ENCODE results near the gene ARHGAP1. TPM values are rescaled to one million over a fixed set of nuclear protein-coding genes. Genes with fewer than 3 reads are reported as not detected.

The ARHGAP1 gene
- total and polyA plus RNA-seq, 8 donors = 18.7 to 51.1 (median 28.4) TPM

- H3K36me3 ChIP-seq = peaks cover 5 to 62% (median 29%) of the 10 kb centered on the region in 3 donors
- H3K4me1 ChIP-seq = no peaks in the 10 kb centered on the region
- DNase-seq (peak in 1 of 6 donors; percentile 14), ATAC-seq (peak in 3 of 4 donors; percentile 69 to 74 (median 71)), FAIRE-seq (no peak)
- H3K9me3 ChIP-seq = no peaks in the 10 kb centered on the region
- 73 to 82% methylated on average over 2 of the region's 2 CpGs for WGBS, 2 donors
- no peak for TF ChIP-seq CTCF (IDR thresholded peaks at IDR 0.05)
- no peaks in the 10 kb centered on the region for H3K27me3 ChIP-seq
- H3K27ac ChIP-seq = peak overlapping the region in 1 of 4 donors; percentile 39
- intact Hi-C loops (cut with DNase I) = no loop called here
- no peak overlapping the region for H3K4me3 ChIP-seq
These were observed 51.2 kb downstream of the ARHGAP1 start for GRCh38 chr11:46649180-46649738.

GRCh38 chr11:46643986-46644385, 56.4 kb downstream of the ARHGAP1 start:
- Histone ChIP-seq H3K9me3 (no peaks in the 10 kb centered on the region), H3K4me3 (no peak overlapping the region), H3K4me1 (peaks cover 0 to 5% (median 0%) of the 10 kb centered on the region in 3 donors), H3K27me3 (no peaks in the 10 kb centered on the region), H3K27ac (no peak overlapping the region), H3K36me3 (peaks cover 0 to 23% (median 15%) of the 10 kb centered on the region in 3 donors)
- ATAC-seq = no peak
- no peak for TF ChIP-seq CTCF (IDR thresholded peaks at IDR 0.05)
- intact Hi-C loops (cut with DNase I) = no loop called here
- no peak for FAIRE-seq
- no peak for DNase-seq

GRCh38 chr11:46643531-46643930, 56.9 kb downstream of the ARHGAP1 start:
- DNase-seq = no peak
- TF ChIP-seq CTCF (IDR thresholded peaks at IDR 0.05) = no peak
- intact Hi-C loops (cut with DNase I) = no loop called here
- H3K36me3 ChIP-seq = peaks cover 0 to 23% (median 15%) of the 10 kb centered on the region in 3 donors
- H3K4me1 ChIP-seq = peaks cover 0 to 5% (median 0%) of the 10 kb centered on the region in 3 donors
- FAIRE-seq = no peak
- ATAC-seq = no peak
- H3K9me3 ChIP-seq = no peaks in the 10 kb centered on the region
- H3K27me3 ChIP-seq = no peaks in the 10 kb centered on the region
- no peak overlapping the region for H3K4me3 ChIP-seq
- WGBS, 2 donors = 95 to 99% methylated on average over 3 of the region's 3 CpGs
- no peak overlapping the region for H3K27ac ChIP-seq

- FAIRE-seq = no peak
- DNase-seq = no peak
- Histone ChIP-seq H3K27me3 (no peaks in the 10 kb centered on the region), H3K9me3 (no peaks in the 10 kb centered on the region), H3K27ac (no peak overlapping the region), H3K4me1 (peaks cover 0 to 5% (median 0%) of the 10 kb centered on the region in 3 donors), H3K4me3 (no peak overlapping the region), H3K36me3 (peaks cover 0 to 23% (median 15%) of the 10 kb centered on the region in 3 donors)
- no peak for TF ChIP-seq CTCF (IDR thresholded peaks at IDR 0.05)
- no peak for ATAC-seq
- intact Hi-C loops (cut with DNase I) = no loop called here
- WGBS, 2 donors = 93% methylated on average over 8 of the region's 8 CpGs
These were observed 57.6 kb downstream of the ARHGAP1 start for GRCh38 chr11:46642627-46643335.

GRCh38 chr11:46641639-46642038, 58.8 kb downstream of the ARHGAP1 start:
- no peaks in the 10 kb centered on the region for H3K27me3 ChIP-seq
- no peak for DNase-seq
- peaks cover 0 to 13% (median 5%) of the 10 kb centered on the region in 3 donors for H3K36me3 ChIP-seq
- H3K27ac ChIP-seq = no peak overlapping the region
- peaks cover 0 to 5% (median 0%) of the 10 kb centered on the region in 3 donors for H3K4me1 ChIP-seq
- no peak for TF ChIP-seq CTCF (IDR thresholded peaks at IDR 0.05)
- ATAC-seq = no peak
- no peaks in the 10 kb centered on the region for H3K9me3 ChIP-seq
- WGBS, 2 donors = 74 to 90% methylated on average over 3 of the region's 3 CpGs
- H3K4me3 ChIP-seq = no peak overlapping the region
- intact Hi-C loops (cut with DNase I) = no loop called here
- no peak for FAIRE-seq
